Adipose tissue (tissue), 3 donors: ENCODE data around the gene MAP2K3. TPM values are rescaled to one million over a fixed set of nuclear protein-coding genes. Genes with fewer than 3 reads are reported as not detected.
A peak's percentile ranks its signal among the peaks of the same experiment; 100 is the strongest.

ENCODE experiments used
- H3K27ac ChIP-seq: one replicate; pipeline ENCODE4 v1.5.1; 2013; ENCODE audit warnings: low read depth, low read length
- WGBS, 3 donors: extraction: QIAGEN DNeasy Blood & Tissue Kit; methylation state at CpG; one replicate each; pipeline ENCODE4 v1.1.7; 2013; 5-methylcytosine and 5-hydroxymethylcytosine counted together
- polyA plus RNA-seq, 3 donors: library from polyadenylated mRNA; stranded (reverse); fragments of 200-250 nt; gene quantifications; one replicate each; pipeline ENCODE4 v1.2.3, GENCODE V29; 2013
- donor health status: healthy with polysubstance abuse.
- donor health status: Bipolar disorder and iron deficiency.
- donor health status: healthy.

The MAP2K3 gene
- 100 to 1,000 TPM in 1 of 3 donors, 10 to 100 TPM in 2; 16.2 to 102 (median 32.1) TPM for polyA plus RNA-seq

DNA sequence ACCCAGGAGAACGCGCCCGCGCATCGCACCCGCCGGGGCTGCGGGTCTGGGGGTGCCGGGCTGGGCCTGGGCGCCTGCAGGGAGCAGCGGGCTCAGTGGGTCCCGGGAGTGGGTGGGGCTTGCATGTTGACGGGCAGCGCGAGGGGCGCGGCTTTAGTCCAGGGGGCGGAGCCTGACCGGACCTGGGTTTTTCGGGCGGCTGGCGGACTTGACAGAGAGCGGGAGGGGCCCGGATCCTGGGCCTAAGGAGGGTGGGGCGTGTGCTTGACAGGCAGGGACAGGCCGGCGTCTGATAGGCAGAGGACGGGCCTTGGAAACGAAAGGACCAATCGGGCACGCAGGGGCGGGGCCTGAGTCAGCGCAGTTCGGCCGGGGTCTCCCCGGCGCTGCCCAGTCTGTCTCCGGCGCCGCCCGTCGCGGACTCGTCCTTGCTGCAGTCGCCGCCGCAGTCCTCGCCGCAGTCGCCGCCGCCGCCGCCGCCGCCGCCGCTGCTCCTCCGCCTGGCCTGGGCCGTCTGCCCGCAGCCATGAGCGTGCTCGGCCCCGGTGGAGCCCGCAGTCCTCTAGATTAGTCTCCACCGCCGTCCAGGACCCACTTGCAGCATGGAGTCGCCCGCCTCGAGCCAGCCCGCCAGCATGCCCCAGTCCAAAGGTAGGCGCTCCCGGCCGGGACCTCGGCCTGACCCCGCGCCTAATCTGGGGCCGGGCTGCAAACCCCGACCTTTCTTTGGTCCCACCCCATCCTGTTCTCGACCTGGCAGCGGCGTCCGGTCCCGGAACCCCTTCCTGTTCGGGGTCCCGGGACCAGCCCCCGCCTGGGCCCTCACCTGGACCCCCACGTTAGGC, at the start of gene MAP2K3:
Gene MAP2K3, plus strand, starts transcription at position 393 of the 845 bp plus-strand sequence. Its CDS starts 210 bp downstream, at position 603.
- 0% methylated on average over 62 to 87 of the region's 88 CpGs for whole genome bisulfite sequencing, 3 donors
- peak within 1 kb of the TSS; percentile 89 for H3K27ac ChIP-seq

DNA sequence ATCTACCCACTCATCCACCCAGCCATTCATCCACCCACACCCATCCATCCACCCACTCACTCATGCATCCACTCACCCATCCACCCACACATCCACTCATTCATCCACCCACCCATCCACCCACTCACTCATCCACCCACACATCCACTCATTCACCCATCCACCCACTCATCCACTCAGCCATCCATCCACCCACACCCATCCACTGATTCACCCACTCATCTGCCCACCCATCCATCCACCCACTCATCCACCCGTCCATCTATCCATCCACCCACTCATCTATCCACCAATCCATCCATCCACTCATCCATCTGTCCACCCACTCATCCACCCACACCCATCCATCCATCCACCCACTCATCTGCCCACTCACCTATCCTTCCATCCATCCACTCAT, 48.6 kb upstream of the MAP2K3 start:
- H3K27ac ChIP-seq = no peak overlapping the region
- WGBS, 3 donors = 72 to 88% (median 74%) methylated on average over 1 of the region's 1 CpG

DNA sequence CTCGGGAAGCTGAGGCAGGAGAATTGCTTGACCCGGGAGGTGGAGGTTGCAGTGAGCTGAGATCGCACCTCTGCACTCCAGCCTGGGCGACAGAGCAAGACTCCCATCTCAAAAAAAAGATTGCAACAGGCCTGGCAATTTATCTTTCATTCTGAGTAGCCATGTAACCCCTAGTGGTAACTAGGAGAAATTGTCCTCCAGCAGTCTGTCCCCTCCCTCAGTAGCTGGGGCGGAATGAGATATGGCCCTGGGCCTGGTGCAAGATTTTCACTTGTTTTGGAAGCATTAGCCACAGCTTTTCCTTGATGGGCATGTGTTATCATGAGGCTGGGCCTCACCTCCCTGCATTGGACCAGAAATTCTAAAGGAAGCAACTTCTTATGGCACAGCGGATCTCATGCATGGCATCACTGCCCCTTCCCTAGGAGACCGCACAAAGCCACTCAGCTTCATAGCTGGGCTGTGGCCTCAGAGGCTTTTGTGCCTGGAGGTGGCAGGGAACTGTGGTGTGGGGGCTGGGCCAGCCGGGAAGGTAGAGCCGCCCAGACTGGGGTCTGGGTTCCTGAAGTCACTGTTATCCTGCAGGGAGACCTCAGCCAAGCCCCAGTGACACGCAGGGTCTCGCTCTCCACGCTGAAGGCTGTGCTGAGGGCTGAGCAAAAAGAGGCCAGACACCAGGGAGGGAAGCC, 44.7 kb upstream of the MAP2K3 start:
- H3K27ac ChIP-seq = no peak overlapping the region
- WGBS, 3 donors = 68 to 80% (median 78%) methylated on average over 12 of the region's 12 CpGs

DNA sequence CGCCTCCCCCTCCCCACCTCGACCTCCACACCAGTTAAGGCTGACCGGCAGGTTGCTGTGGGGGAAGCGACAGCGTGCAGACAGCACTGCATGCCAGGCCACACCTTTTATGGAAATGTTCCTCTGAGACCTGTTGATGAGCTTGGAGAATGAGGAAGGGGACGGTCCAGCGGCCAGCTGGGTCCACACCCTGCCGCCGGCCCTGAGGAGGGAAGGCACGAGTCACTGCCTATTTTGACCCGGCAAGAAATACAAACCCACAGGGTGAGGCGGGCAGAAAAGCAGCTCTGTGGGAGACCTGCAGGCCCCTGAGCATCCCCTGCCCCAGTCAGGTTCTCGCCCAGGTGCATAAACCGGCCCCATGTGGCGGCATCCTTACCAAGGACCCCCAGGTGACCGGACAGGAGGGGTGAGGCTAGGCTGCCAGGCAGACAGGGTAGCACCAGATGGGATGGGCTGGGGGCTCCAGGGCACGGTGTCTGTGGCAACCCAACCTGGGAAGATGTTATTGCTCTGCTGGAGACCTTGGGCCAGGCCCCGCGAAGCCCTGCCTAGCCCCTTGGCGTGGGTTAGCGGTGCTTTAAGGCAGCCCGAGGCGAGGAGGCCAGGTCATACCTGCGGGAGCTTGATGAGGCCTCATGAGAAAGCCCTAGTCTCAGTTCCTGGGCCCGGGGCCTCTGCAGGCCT, 44.0 kb upstream of the MAP2K3 start:
- H3K27ac ChIP-seq = no peak overlapping the region
- WGBS, 3 donors = 72 to 76% (median 74%) methylated on average over 24 to 25 of the region's 25 CpGs

DNA sequence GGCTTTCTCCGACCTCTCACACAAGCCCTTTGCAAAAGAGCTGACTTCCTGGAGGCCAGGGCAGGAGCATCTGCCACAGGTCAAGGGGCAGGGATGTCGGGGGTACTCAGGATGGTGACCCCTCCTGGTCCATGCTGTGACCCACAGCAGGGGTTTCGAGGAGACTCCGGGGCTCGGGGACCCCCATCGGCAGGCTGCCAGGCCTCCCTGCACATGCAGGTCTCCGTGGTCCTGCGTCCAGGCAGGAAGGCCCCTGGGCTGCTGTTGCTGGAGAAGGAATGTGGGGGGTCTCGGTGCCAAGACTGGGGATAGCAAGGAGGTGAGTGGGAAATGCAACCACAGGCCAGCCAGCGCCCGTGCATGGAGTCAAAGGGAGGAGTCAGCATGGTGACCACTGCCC, 42.9 kb upstream of the MAP2K3 start:
- 79 to 85% (median 81%) methylated on average over 11 of the region's 11 CpGs for WGBS, 3 donors

DNA sequence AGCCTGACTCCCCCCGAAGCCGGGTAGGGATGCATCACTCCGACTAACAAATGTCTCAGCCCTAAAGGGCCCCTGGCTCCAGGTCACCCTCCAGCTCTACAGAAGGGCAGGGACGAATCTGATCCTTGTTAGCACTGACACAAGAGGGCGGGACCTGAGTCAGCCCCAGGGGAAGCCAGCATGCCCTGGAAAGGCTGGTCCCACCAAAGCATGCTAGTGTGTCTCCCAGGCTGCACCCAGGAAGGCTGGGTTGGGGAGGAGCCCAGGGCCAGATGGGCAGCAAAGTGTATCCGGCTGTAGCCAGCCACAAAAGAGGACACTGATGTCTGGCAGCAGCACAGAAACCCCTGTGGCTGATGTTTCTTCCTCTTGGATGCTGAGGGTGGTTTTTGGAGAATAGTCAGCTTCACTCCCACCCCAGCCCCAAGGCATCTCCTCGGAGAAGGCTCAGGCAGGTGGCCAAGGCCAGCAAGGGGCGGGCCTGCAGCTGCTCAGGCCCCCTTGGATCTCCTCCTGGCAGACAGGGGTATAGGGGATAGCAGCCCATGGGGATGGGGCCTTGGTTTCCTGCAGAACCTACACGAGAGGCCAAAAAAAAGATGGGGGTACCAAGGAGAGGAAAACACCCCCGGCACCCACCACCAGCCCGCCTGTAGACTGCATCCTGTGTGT, 42.3 kb upstream of the MAP2K3 start:
- WGBS, 3 donors = 60 to 68% (median 66%) methylated on average over 11 of the region's 11 CpGs

More for the DNA sequence above, 42.9 kb upstream of the MAP2K3 start:
- H3K27ac ChIP-seq = no peak overlapping the region

DNA sequence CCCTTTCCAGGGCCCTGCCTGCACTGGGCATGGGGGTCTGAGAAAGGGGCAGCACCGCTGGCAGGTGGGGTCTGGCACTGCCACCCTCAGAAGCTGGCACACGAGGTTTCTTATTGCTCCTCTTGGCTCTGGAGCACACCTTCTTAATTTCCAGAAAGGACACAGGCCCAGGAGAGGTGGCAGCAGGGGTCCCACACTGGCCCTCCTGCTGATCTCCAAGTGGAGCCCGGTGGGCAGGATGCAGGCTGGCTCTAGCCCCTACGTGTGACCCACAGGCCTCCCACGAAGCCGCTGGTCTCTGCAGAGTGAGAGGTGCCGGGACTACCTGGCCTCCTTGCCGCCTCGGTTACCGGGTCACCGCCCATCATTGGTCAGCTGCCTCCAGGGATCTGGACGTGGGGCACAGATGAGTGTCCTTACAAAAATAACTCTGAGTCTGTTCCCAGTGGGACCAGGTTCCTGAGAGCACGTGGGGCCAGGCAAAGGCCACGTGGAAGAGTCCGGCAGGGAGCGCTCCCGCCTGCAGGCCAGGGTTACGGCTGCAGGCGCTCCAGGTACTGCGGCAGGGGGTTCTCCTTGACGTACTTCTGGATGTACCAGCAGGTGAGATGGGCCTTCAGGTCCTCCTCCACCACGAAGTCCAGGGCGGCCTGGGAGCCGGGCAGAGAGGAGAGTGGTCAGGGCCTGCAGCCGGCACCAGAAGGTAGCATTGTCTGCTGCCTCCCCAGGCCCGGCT, 41.6 kb upstream of the MAP2K3 start:
- 85 to 88% (median 85%) methylated on average over 24 to 26 of the region's 26 CpGs for WGBS, 3 donors
- H3K27ac ChIP-seq = no peak overlapping the region

More for the DNA sequence above, 42.3 kb upstream of the MAP2K3 start:
- no peak overlapping the region for H3K27ac ChIP-seq

DNA sequence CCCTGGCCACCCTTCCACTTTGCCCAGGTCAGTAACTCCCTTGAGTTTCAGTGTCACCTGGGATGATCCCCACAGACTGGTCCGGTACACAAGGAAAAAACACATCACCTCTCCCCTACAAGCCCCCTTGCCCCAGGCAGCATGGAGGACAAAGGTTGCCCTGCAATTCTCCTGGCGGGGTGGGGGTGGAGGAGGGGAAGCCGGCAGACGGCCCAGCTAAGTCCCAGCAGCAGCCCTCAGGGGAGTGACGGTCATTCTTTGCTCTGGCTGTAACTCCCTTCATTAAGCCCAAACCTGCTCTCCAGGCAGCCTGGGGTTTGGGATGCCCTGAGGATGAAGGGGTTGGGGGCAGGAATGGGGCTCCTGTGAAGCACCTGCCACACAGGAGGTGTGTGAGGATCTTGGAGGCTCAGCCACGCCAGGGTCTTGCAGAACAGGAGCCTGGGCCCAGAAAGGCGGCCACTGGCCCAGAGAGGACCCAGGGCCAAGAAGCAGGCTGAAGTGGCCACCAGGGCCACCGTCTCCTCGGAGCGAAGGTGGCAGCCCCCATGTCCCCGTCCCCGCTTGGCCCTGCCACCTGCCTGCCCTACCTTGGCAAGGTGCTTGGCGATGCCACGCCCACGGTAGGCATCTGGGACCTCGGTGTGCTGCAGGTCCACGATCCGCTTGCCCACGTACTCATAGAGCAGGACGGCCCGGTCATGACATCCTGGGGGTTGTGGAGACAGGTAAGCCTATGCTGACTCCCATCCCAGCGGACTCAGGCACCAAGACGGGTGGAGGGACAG, 40.8 kb upstream of the MAP2K3 start:
- no peak overlapping the region for H3K27ac ChIP-seq
- WGBS, 3 donors = 81 to 88% (median 83%) methylated on average over 23 of the region's 23 CpGs

DNA sequence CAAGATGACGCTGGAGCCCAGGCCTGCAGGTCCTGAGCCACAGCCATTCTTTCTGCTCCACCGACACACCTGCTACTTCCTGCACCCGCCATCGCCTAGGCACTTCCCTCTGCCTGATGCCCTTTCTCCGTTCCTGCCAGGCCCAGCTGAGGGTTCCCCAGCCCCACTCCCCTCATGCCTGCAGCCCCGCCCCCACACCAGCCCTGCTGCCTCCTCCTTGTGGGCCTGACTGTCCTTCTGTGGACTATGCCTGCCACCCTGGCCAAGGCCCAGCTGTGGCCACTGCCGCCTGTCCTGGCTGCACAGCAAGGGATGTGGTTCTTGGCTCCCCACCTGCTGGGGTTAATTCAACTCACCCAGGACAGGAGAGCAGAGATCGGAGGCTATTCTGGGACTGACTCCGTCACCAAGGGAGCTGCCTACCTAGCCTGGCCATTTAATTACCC, 38.8 kb upstream of the MAP2K3 start:
- WGBS, 3 donors = 67 to 78% (median 69%) methylated on average over 8 to 9 of the region's 9 CpGs

DNA sequence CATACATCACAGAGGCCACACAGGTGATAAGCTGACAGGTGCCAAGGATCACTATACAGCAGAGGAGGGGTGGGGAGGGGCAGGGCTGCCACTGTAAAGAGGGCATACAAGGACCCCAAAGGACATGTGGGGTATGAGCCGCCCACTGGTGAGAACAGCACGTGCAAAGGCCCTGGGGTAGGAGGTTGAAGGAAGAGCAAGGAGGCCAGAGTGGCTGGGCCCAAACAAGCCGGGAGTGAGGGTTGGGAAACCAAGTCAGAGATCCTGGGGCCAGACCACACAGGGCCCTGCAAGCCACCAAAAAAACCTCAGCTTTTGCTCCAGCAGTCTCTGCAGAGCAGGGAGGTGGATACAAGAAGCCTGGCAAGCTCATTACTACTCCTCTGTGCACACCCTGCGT, 37.8 kb upstream of the MAP2K3 start:
- 94 to 98% (median 97%) methylated on average over 4 of the region's 4 CpGs for WGBS, 3 donors
- H3K27ac ChIP-seq = no peak overlapping the region

More for the DNA sequence above, 38.8 kb upstream of the MAP2K3 start:
- no peak overlapping the region for H3K27ac ChIP-seq

DNA sequence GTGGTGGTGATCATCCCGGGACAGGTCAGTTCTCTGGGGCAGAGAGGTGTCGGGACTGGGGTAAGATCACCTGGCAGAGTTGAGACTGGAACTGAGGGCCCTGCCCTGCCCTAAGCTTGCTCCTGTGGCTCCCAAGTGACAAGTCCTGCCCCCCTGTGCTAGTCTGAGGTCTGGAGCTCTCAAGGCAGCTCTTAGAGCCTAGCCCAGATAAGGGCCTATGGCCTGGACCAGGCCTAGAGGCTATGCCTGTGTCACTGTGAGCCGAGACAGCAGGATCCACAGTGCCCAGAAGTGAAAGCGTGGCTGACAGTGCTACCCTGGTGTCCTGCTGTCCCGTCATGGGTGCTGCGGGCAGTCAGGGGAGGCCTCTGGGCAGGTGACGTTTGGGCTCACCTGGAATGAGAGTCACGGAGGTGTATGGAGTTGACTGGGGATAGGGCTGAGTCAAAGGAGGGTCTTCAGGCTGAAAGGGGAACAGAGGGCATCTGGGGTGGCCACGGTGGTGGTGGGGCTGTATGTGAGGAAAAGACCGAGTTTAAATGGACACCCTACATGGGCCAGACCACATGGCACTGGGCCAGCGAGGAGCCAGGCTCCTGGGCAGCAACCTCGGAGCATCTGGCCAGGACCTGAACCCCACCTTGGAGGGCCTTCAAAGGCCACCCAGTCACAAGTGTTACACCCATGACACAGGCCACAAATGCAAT, 36.8 kb upstream of the MAP2K3 start:
- H3K27ac ChIP-seq = no peak overlapping the region
- WGBS, 3 donors = 83 to 88% (median 87%) methylated on average over 12 of the region's 12 CpGs

DNA sequence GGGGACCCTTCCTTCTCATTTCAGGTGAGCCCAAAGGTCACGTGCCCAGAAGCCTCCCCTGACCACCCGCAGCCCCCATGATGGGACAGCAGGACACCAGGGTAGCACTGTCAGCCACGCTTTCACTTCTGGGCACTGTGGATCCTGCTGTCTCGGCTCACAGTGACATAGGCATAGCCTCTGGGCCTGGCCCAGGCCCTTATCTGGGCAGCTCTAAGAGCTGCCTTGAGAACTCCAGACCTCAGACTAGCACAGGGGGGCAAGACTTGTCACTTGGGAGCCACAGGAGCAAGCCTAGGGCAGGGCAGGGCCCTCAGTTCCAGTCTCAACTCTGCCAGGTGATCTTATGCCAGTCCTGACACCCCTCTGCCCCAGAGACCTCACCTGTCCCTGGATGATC, 36.0 kb upstream of the MAP2K3 start:
- WGBS, 3 donors = 86 to 89% (median 86%) methylated on average over 4 of the region's 4 CpGs
- no peak overlapping the region for H3K27ac ChIP-seq

DNA sequence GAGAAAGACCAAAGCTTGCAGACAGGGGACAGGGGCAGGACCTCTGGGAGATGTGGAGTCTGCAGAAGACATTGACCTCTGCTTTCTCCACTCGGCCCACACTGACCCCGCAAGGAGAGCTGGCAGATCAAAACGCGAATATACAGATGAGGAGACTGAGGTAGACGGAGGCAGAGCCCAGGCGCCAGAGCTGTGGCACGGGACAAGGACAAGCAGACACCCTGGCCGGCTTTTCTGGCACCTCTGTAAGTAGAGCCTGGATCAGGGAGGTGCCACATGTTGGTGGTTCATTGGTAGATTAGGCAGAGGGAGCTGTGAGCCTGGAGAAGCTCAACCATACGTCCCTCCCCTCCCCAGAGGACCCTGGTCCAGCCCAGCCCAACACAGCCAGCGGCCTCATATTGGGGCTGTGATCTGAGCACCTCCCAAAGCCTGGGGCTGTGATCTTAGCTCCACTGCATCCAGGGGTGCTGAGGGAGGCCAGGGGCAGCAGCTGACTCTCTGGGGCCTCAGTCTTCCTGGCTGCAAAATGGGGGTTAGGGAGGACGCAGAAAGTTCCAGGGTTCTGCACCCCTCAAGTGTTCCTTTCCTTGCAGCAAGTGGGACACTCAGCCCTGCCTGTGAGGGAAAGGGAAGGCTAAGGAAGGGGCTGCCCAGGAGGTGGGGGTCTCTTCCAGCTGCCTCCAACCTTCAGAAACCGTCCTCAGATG, 35.3 kb upstream of the MAP2K3 start:
- WGBS, 3 donors = 80 to 82% (median 82%) methylated on average over 12 of the region's 12 CpGs
- H3K27ac ChIP-seq = no peak overlapping the region

DNA sequence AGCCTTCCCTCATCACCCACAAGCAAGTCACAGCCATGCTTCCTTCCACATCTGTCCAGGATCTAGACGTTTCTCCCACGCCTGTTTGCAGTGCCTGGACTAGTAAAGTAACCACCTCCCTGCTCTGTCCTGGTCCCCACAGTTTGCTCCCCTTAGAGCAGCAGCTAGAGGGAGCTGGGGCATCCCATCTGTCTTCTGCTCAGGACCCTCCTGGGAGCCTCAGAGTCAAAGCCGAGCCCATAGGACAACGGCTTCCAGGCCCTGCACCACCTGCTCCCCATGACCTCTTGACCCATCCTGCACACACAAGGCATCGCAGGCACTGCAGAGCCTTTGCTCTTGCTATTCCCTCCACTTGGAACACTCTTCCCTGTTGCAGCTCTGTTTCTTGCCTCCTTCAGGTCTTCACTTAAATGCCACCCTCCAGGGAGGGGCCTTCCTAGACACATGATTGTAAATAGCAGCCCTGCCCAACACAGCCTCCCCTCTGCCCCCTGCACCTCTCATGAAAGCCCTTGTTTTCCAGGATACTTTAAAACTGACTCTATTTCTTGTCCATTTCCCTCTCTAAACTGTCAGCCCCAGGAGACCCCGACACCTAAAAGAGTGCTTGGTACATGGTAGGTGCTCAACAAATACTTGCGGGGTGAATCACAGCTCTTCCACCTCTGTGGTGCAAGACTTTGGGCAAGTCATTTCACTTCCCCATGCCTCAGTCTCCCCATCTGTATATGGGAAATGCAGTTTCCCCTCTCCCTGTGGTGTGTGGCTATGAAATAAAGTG, 34.4 kb upstream of the MAP2K3 start:
- 56 to 64% (median 57%) methylated on average over 7 of the region's 7 CpGs for WGBS, 3 donors
- no peak overlapping the region for H3K27ac ChIP-seq

DNA sequence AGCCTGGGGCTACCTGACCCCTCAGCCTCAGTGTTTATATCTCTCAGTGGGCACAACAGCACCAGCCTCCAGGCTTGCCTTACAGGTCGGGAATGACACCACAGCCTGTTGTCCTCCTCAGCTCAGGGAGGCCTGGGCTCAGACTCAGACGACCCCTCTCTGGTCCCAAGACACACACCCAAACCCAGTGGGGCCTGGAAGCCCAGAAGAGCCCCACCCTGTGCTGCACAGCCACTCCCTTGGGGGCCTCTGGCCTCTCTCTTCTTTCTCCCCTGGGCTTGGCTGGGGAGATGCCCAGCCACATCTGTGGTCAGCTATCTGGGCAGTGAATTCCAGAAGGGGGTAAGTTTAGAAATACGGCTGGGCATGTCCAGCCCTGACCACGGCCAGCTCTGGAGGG, 33.7 kb upstream of the MAP2K3 start:
- H3K27ac ChIP-seq = no peak overlapping the region
- whole genome bisulfite sequencing, 3 donors = 51 to 60% (median 58%) methylated on average over 4 of the region's 4 CpGs
